GM12892 (cell line): Measurements from ENCODE around the gene ANKRD13D.

Experiments
- DNase-seq: peaks from one replicate; pipeline ENCODE4 v3.0.0; 2011; ENCODE audit not compliant: insufficient read length
- FAIRE-seq: peaks from 2 replicates; lab custom pipeline; 2011; peaks lifted over from hg19 to GRCh38; lab: Jason Lieb, UNC
- POLR2A ChIP-seq: IDR thresholded peaks from 2 replicates; pipeline ENCODE4 v1.6.1; 2011; ENCODE audit warnings: low read depth, low read length, control low read depth
- POLR2AphosphoS5 ChIP-seq: IDR thresholded peaks from 2 replicates; pipeline ENCODE4 v1.6.1; 2011; ENCODE audit warnings: low read depth, low read length, control low read depth
- TAF1 ChIP-seq: IDR thresholded peaks from 2 replicates; pipeline ENCODE4 v1.6.1; 2011; ENCODE audit warnings: low read depth, mild to moderate bottlenecking, control low read depth, low read length, borderline replicate concordance

The ANKRD13D gene

GRCh38 chr11:67262731-67263675 lies 26.1 kb upstream of the ANKRD13D start:
- no peak; the same call in 1 of the 2 replicates for TF ChIP-seq POLR2A
- no peak for TF ChIP-seq POLR2AphosphoS5
- TF ChIP-seq TAF1, result no peak
- peak; percentile 98 for FAIRE-seq
- DNase-seq, result peak; percentile 83

GRCh38 chr11:67264260-67264659 lies 24.8 kb upstream of the ANKRD13D start:
- DNase-seq (no peak), FAIRE-seq (no peak)
- no peak for TF ChIP-seq POLR2AphosphoS5
- TF ChIP-seq POLR2A, result no peak
- TF ChIP-seq TAF1, result no peak

GRCh38 chr11:67264877-67265632 lies 24.0 kb upstream of the ANKRD13D start:
- FAIRE-seq, result no peak
- DNase-seq, result no peak
- no peak for TF ChIP-seq POLR2AphosphoS5
- no peak for TF ChIP-seq TAF1
- TF ChIP-seq POLR2A, result no peak

GRCh38 chr11:67265633-67266448 lies 23.3 kb upstream of the ANKRD13D start:
- FAIRE-seq, result peak; percentile 90
- TF ChIP-seq POLR2A, result no peak
- TF ChIP-seq TAF1, result no peak
- no peak for TF ChIP-seq POLR2AphosphoS5
- DNase-seq, result peak; percentile 86

- DNase-seq (no peak), FAIRE-seq (peak; percentile 67)
- TF ChIP-seq POLR2AphosphoS5 (no peak), TAF1 (no peak), POLR2A (no peak)
These were observed 22.5 kb upstream of the ANKRD13D start, which contains the start of gene GRK2 for GRCh38 chr11:67266449-67267187. Gene GRK2 (plus strand): TSS chr11:67266473. CDS start chr11:67266700, 227 bp downstream.

GRCh38 chr11:67267188-67268080 lies 21.7 kb upstream of the ANKRD13D start:
- DNase-seq (no peak), FAIRE-seq (no peak)
- TF ChIP-seq POLR2A, result peak; percentile 33
- 0 out of 2 replicates have a peak, but pooled peaks have one; percentile 43 for TF ChIP-seq TAF1
- no peak; the same call in none of the 2 replicates for TF ChIP-seq POLR2AphosphoS5

- TF ChIP-seq POLR2A (peak; percentile 28), TAF1 (peak; percentile 29; the same call in 1 of the 2 replicates), POLR2AphosphoS5 (no peak)
- FAIRE-seq (peak; percentile 99), DNase-seq (peak; percentile 80)
These were observed 20.8 kb upstream of the ANKRD13D start for GRCh38 chr11:67268081-67268961.

GRCh38 chr11:67268962-67269268 lies 20.2 kb upstream of the ANKRD13D start:
- FAIRE-seq (no peak), DNase-seq (no peak)
- TF ChIP-seq POLR2A (no peak), POLR2AphosphoS5 (no peak), TAF1 (no peak)

- FAIRE-seq (peak; percentile 77), DNase-seq (no peak)
- TF ChIP-seq POLR2A (peak; percentile 35; the same call in 1 of the 2 replicates), TAF1 (no peak), POLR2AphosphoS5 (no peak)
These were observed 19.5 kb upstream of the ANKRD13D start for GRCh38 chr11:67269401-67270255.
